GM18520 (cell line): Measurements from ENCODE around the gene PAXIP1.
"Not testable (repeated sequence)": the region's sequence is repeated elsewhere in the genome, so short reads cannot be mapped to it uniquely, and the experiment has no call there.

Experiments used
- ATAC-seq: cut with Tn5 transposase; IDR thresholded peaks from one replicate; pipeline ENCODE4 v1.9.1; 2021; ENCODE audit not compliant: unreplicated experiment

PAXIP1 gene

DNA sequence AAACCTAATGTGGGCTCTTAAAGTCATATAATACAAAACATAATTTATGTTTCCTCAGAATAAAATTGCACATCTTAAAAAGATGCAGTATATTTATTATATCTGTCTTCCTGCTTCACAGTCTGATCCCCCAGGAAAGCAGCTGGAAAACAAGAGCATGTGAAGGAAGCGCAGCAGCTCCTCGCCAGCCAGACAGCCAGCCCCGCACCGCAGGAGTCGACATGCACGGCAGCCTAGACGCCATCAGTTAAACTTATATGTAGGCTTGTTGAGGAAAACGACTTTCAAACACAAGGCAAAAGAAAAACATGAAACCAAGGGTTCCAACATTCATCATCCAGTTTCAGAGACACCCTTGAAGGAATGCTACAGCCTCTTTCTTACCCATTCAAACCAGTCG, 59.0 kb downstream of the PAXIP1 start:
- no peak for ATAC-seq

DNA sequence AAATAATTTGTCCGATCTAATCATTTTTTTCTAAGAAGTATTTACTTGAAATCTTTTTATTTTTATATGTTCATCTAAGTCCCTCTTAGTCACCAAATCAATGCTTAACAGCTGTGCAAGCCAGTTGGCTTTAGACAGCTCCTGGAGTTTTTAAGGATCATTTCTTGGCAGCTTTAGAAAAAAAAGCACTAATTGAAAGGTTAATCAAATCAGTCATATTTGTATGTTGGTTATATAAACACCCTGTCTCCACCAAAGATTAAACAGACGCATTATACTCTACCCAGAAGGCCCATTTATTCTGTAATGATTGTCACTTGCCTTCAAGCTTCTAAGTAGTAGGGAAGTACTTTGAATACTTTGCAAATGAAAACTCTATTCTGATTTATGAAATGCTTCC, 60.2 kb downstream of the PAXIP1 start:
- ATAC-seq = no peak

DNA sequence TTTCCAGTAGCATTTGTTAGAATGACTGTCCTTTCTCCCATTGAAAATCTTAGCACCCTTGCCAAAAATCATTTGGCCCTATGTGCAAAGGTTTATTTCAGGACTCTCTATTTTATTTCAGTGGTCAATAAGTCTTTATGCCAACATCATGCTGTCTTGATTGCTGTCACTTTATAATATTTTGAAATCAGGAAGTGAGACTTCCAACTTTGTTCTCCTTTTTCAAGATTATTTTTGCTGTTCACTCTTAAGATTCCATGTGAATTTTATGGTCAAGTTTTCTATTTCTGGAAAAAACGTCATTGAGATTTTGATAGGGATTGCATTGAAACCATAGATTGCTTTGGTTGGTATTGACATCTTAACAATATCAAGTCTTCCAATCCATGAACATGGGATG, 65.1 kb downstream of the PAXIP1 start:
- ATAC-seq = no peak

DNA sequence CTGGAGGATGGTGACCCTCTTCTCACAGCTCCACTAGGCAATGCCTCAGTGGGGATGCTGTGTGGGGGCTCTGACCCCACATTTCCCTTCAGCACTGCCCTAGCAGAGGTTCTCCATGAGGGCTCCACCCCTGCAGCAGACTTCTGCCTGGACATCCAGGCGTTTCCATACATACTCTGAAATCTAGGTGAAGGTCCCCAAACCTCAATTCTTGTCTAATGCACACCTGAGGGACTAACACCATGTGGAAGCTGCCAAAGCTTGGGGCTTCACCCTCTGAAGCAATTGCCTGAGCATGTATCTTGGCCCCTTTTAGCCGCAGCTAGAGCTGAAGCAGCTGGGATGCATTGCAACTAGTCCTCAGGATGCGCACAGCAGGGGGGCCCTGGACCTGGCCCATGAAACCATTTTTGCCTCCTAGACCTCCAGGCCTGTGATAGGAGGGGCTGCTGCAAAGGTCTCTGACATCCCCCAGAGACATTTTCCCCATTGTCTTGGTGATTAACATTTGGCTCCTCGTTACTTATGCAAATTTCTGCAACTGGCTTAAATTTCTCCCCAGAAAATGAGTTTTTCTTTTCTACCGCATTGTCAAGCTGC, 68.5 kb downstream of the PAXIP1 start:
- ATAC-seq = not testable (repeated sequence)

DNA sequence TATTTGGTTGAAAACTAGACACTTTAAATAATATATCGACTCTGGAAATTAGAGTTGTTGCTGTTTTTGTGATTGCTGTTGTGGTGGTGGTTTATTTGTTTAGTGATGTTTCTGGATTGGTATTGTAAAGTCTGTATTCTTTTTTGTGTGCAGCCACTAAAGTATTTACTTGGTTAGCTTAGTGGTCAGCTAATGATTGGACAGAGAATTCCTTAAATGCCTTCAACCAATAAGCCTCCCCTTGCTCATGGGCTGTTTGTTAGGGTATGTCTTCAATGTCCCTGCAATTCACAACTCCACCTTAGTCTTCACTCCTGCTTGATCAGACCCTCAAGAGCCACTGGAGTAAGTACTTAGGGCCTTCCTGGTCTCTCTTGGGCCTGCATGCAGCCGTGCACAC, 71.0 kb downstream of the PAXIP1 start:
- no peak for ATAC-seq

DNA sequence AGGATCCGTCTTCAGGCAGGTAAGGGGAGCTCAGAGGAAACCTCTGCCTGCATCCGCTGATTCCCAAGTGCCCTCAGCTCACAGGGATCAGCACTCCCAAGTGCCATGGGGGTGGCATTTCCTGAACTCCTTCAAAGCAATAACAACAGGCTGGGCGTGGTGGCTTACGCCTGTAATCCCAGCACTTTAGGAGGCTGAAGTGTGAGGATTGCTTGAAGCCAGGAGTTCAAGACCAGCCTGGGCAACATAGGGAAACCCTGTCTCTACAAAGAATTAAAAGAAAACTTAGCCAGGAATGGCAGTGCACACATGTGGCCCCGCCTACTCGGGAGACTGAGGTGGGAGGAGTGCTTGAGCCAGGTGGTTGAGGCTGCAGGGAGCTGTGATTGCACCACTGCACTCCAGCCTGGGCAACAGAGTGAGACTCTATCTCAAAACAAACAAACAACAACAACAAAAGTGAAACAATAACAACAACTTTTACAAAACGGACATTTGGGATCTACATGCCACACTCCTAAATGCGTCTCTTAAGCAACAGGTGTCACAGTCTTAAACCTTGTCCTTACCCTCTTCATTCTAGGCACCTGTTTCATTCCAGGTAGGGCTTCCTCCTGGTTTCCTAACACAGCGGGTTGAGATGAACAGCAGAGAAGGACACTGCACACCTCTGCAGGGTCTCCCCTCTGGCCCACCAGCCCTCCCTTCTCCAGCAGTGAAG, 73.8 kb downstream of the PAXIP1 start:
- no peak for ATAC-seq

DNA sequence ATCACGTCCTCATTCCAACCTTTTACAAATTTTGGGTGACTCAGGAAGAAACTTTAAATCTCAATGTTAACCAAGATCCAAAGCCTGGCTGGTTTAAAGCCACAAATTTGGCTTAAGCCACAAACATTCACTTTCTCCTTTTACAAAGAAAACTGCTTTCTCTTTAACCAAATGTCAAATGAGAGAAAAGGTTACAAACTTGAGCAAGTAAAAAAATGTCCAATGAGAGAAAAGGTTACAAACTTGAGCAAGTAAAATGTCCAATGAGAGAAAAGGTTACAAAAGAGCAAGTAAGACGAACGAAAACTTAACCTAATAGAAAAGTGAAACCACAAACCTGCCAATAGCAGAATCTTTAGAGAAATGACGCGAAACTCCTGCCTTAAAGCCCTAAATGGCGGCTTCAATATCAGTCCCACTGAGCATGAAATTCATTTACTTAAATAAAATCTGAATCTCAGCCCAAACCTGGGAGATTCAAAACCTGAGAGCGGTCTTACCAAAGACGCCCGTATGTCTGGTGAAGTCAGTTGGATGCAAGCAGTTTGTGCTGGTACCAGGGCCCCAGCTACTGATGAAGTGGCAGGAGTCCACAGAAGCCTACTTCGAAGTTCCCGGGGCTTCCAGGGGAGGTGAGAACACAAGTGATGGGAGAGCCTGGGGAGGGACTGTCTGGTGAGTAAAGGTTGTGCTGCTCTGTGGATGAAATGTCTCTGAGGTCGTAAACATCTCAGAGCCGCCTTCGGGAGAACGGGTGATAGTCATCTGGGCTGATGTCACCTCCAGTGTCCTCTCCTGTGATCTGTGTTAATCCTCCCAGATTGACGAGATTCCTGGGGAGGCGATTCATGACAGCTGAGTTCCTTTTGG, 74.6 kb downstream of the PAXIP1 start:
- ATAC-seq = peak; percentile 80

DNA sequence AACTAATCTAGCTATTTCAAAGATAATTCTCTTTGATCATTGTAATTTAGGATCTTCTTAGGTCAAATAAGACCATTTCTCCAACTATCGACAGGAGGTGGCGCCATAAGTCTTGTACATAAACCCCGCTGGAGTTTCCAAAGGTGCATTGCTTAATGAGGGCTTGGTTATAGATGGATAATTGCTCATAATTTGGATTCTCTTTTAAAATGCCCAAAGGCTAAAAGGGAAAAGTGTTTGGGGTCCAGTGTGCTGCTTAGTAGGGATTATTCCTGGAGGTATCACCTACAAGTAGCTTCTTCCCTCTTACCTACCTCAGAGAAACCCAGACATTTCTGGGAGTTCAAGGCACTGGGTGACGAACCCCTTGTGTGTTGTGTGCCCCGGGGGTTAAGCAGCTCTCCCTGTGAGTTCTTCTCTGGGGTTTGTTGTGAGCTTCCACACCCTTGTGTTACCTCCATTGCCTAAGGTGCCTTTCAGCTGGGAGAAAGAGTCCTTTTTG, 75.2 kb downstream of the PAXIP1 start:
- peak; percentile 29 for ATAC-seq

DNA sequence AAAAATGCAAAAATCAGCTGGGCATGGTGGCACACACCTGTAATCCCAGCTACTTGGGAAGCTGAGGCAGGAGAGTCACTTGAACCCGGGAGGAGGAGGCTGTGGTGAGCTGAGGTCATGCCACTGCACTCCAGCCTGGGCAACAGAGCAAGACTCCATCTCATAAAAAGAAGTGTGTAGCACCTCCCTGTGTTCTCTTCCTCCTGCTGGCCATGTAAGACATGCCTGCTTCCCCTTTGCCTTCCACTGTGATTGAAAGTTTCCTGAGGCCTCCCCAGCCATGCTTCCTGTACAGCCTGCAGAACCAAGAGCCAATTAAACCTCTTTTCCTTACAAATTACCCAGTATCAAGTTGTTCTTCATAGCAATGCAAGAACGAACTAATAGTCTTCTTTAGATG, 80.5 kb downstream of the PAXIP1 start:
- ATAC-seq = not testable (repeated sequence)

DNA sequence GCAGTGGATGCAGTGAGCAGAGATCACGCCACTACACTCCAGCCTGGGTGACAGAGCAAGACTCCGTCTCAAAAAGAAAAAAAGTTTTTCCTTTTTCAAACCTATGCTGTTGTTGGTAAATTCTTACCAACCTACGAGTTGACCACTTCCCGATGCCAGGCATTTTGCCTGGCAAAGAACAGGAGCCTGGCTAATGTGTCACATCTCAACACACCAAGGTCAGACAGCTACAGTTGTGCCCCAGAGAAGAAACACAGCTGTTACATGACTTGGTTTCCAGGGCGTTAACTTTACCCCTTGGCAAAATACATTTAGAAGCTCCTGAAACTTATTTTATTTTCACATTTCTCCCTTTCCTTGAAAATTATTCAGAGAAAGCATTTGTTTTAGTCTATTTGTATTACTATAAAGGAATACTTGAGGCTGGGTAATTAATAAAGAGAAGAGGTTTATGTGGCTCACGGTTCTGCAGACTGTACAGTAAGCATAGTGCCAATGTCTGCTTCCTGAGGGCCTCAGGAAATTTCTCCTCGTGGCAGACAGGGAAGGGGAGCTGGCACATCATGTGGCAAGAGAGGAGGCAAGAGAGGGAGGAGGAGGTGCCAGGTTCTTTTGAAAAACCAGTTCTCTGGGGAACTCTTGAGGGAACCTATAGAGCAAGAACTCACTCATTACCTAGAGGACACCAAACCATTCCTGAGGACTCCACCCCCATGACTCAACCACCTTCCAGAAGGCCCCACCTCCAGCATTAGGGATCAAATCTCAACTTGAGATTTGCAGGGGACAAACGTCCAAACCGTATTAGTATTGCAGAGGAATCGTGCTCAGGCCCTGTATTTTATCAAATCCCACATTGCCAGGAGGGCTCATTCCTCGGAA, 83.3 kb downstream of the PAXIP1 start:
- no peak for ATAC-seq

DNA sequence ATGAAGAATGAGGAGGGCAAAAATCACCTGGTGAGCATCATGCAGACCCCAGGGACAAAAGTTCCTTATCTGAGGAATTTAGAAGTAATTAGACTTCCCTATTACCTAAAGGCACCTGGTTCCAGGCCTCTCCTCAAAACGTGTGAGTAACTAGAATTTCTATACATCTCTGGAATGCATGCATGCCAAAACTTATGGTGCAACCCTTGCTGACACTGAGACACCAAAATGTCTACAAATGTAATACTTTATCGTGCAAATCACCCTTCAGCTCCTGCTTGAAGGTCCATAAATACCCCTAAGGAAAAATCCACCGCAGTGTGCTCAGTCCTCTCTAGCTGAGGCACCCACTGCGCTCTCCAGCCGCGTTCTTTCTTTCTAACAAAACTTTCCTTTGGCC, 84.2 kb downstream of the PAXIP1 start:
- ATAC-seq = no peak

DNA sequence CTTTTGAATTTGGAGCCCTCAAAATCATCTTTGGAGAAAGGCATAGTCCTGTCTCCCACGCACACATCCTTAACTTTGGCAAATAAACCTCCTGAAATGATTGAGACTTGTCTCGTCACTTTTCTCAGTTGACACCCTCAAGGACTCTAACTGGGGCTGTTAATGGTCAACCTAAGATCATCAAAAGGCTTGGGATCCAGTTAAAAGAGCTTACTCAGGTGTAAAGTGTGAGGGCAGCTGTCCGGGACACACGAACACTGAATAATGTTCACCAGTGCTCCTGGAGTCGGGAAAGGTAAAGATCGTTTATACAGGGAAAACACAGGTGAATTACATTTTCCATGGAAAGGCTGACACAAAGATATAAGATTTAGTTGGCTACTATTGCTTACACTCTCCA, 84.7 kb downstream of the PAXIP1 start:
- ATAC-seq = no peak

DNA sequence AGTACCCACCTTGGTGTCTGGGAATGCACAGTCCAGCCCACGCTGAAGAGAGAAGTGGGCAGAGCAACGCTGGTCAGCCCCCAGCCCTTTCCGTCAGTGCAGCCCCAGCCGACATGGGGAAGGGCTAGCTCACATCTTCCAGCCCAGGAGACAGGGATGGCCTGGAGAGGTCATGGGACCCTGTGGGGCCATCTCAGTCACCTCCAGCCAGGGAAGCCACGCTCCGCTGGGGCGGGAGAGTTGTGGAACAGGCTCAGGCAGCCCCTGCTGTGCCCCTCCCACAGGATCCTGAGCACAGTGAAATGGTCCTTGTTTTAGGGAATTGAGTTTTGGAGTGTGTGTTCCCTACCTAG, 85.1 kb downstream of the PAXIP1 start:
- no peak for ATAC-seq

DNA sequence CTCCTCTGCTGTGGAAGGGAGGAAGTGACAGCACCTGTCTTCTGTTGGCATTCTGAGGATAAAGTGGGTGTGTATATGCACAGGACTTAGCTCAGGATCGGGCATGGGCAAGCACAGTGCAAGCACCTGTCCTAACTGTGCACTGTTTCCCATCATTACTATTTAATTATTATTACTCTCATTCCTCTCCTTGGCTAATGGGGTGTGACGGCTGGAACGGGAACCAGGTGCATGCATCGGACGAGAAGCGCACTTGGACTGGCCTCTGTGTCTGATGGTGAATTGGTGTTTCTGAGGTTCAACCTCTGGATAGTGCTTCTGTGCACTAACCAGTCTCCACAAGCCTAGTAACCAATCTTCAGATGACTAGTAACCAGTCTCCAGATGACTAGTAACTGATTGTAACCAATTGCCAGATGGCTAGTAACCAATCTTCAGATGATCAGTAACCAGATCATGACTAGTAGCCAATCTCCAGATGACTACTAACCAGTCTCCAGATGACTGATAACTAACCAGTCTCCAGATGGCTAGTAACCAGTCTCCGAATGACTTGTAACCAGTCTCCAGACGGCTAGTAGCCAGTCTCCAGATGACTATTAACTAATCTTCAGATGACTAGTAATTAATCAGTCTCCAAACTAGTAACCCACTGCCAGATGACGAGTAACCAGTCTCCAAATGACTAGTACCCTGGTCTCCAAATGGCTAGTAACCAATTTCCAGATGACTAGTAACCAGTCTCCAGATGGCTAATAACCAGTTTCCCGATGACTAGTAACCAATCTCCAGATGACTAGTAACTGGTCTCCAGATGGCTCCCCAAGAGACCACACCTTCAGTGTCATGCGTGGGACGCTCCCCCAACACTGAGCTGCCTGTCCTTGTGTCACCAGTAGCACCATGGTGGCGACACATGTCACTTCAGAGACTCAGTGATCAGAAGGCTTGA, 85.8 kb downstream of the PAXIP1 start:
- ATAC-seq = no peak

DNA sequence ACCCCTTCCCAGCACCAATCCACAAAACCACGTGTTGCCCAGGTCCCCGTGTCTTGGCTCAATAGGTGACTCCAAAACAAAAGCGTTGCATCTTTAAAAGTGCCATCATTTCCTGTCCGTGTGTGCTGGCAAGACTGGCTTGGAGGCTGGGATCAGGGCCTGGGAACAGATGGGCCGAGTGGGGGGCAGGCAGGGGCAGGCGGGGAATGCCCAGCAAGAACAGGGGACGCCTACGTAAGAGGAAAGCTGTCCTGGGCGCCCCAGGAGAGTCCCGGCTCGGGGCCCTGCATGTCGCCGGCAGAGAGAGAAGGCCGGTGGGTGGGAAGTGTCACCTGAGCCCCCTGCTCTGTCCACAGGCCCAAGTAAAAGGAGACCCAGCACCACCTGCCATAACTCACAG, 86.5 kb downstream of the PAXIP1 start:
- ATAC-seq = no peak

DNA sequence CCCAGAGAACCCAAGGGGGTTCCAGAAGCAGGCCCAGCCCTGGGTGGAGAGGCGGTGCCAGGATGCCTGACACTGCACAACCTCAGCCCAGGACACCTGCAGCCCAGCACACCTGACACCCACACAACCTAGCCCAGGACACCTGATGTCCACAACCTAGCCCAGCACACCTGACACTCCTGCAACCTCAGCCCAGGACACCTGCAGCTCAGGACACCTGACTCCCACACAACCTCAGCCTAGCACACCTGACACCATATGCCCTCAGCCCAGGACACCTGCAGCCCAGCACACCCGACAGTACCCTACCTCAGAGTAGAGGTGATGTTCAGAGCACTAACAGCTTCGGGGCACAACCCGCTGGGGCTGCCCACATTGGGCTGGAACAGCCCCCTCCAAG, 87.3 kb downstream of the PAXIP1 start:
- no peak for ATAC-seq

DNA sequence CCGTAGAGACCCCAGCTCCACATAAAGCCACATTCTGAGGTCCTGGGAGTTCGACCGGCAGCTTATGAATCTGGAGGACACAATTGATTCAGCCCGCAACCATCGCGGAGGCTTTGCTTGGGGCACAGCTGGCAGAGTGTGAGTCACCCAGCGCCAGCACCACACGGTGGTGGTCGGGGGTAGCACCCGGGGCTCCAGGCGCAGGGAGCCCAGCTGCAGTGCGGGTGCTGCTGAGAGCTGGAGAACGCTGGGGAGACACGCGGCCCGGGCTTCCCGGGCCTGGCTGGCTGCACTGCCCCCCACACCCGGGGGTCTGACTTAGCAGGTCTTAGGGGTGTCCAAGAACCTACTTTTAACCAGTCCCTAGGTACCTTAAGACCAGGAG, 87.9 kb downstream of the PAXIP1 start:
- no peak for ATAC-seq

DNA sequence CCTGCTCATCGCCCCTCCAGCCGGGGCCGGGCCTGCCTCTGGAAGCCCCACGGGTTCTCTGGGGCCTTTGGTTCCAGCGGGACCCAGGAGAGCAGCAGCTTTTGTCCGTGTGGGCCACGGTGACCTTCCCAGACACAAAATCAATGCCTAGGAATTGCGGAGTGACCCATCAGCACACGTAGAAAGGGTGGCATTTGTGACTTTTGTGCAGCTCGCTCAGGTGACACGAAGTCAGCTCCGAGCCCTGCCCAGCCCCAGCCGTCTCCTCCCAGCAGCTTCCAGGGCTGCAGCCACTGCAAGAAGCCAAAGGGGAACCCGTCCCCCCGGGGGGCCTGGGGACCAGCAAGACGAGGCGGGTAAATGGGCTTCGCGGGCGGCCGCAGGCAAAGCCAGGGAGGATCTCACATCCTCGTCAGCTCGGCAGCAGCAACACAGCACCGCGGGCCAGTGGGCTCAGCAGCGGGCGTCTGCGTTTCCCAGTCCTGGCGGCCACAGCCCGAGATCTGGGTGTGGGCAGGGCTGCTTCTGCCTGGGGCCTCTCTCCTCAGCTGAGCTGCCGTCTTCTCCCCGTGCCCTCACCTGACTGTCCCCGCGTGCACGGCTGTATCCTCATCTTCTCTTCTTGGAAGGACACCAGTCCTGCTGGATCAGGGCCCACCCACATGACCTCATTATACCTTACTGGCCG, 88.5 kb downstream of the PAXIP1 start:
- ATAC-seq = no peak

DNA sequence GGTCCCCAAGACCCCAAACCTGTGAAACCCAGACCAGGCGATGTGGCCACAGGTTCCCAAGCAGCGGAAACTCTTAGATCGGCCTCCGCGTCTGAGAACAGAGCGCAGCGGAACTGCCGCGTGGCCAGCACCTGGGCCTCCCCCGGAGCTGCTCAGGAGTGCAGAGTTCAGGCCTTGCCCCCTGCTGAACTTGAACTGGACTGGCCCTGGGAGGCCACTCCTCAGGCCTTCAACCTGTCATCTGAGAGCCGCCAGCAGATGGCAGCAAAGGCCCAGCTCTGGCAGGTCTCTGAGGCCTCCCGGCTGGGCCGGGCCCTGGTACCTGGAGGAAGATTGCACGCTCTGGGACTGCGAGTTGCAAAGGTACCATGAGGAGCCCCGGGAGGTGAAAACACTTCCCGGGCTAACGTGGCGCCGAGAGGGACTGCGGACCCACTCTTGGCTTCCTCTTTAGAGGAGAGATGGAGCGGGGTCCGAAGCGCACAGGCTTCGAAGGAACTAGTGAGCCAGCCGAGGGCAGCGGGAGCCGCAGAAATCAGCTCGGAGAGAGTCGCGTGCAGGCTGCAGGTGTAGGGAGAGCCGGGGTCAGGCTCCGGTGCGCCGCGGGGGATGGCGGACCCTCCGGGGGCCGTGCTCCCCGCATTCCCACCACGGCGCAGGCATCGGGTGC, 89.2 kb downstream of the PAXIP1 start:
- peak; percentile 95 for ATAC-seq
